ENCODE results near the gene DST. TPM values are rescaled to one million over a fixed set of nuclear protein-coding genes. Genes with fewer than 3 reads are reported as not detected.

DST gene
- polyA plus RNA-seq, 3 donors = 1.1 to 7.4 (median 3.2) TPM

DNA sequence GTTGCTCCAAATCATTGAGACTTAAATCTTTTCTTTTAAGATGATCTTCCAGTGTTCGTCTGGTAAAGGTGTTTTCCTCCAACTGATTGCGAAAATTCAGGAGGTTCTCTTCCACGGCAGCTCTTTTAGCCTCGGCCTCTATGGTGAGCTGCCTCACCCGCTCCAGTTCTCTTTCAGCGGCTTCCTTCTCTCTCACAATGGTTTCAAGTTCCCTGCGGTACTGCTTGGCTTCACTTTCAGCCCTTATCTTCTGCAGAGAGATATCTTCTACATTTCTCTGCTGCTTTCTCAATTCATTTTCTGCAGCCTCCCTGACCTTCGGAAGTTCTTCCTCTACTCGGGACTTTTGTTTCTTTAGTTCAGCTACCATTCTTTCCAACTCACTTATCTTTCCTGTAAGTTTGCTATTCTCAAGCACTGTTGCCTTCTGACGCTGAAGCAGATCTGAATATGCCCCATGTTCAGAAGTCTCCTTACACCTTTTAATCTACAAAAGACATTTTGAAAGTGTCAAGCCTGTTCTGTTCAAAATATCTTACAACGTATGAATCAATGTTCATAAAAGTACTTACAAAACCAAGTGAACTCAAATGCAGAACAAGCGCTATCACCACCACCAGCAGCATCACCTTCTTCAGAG lies 22.3 kb downstream of the DST start:
- Mint-ChIP-seq H3K27me3 (ENCODE audit: low read depth in 3 of 3) (no peaks in the 10 kb centered on the region), H3K27ac (no peak overlapping the region)
- intact Hi-C loops (cut with micrococcal nuclease) = no loop called here

DNA sequence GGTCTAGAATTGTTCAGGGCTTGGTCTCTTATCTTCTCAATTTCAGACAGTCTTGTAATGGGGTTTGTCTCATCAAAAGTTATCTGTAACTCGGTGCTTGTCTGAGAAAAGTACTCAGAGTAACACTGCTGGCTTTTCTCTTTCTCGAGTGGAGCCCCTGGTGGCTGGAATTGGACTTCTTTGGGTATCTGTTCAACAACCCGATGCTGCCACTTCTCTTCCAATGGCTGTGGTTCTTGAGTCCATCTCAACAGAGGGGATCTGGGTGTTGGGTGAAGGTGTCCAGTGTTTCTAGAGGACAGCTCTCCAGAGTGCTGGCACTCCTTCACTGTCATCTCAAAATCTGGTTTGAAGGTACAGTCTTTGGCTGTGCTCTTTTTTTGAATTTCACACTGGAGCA lies 24.6 kb downstream of the DST start:
- Mint-ChIP-seq H3K4me3 (no peak overlapping the region), H3K4me1 (no peaks in the 10 kb centered on the region), H3K27ac (no peak overlapping the region), H3K27me3 (ENCODE audit: low read depth in 3 of 3) (no peaks in the 10 kb centered on the region), H3K36me3 (no peaks in the 10 kb centered on the region), H3K9me3 (peaks cover 0 to 4% (median 0%) of the 10 kb centered on the region in 7 donors)
- H3K4me2 ChIP-seq (replicated peaks; ENCODE audit: extremely low read depth, low read length, poor library complexity, severe bottlenecking) = no peak overlapping the region
- no peak overlapping the region for H3K27ac ChIP-seq (ENCODE audit: low read depth in 1 of 2, low read length in 2 of 2)
- intact Hi-C loops (cut with micrococcal nuclease) = no loop called here
- no peaks in the 10 kb centered on the region for H4K20me1 ChIP-seq (ENCODE audit: insufficient read depth, low read length)
- TF ChIP-seq, protein P1, sequence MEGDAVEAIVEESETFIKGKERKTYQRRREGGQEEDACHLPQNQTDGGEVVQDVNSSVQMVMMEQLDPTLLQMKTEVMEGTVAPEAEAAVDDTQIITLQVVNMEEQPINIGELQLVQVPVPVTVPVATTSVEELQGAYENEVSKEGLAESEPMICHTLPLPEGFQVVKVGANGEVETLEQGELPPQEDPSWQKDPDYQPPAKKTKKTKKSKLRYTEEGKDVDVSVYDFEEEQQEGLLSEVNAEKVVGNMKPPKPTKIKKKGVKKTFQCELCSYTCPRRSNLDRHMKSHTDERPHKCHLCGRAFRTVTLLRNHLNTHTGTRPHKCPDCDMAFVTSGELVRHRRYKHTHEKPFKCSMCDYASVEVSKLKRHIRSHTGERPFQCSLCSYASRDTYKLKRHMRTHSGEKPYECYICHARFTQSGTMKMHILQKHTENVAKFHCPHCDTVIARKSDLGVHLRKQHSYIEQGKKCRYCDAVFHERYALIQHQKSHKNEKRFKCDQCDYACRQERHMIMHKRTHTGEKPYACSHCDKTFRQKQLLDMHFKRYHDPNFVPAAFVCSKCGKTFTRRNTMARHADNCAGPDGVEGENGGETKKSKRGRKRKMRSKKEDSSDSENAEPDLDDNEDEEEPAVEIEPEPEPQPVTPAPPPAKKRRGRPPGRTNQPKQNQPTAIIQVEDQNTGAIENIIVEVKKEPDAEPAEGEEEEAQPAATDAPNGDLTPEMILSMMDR (IDR thresholded peaks at IDR 0.05) = peak; percentile 11
- H3K79me2 ChIP-seq (ENCODE audit: insufficient read depth, low read length) = no peaks in the 10 kb centered on the region
- peaks cover 0 to 3% of the 10 kb centered on the region in 2 donors for H3K36me3 ChIP-seq (replicated peaks in 1 of 2; ENCODE audit: control insufficient read depth in 1 of 2, insufficient read depth in 2 of 2, low read length in 2 of 2)
- H3K9me3 ChIP-seq (replicated peaks in 1 of 2; ENCODE audit: control insufficient read depth in 1 of 2, insufficient read depth in 1 of 2, low read length in 2 of 2) = no peaks in the 10 kb centered on the region
- H2AFZ ChIP-seq (ENCODE audit: insufficient read depth, low read depth, low read length, poor library complexity, severe bottlenecking) = no peak overlapping the region
- DNase-seq = no peak
- H3K27me3 ChIP-seq (ENCODE audit: control insufficient read depth in 2 of 2, insufficient read depth in 2 of 2, low read length in 2 of 2) = no peaks in the 10 kb centered on the region
- H3K9ac ChIP-seq (ENCODE audit: insufficient read depth, low read length, poor library complexity, severe bottlenecking) = no peak overlapping the region
- 94% methylated on average over 3 of the region's 3 CpGs for WGBS (ENCODE audit: insufficient coverage)
- H3K4me3 ChIP-seq (replicated peaks in 1 of 3; ENCODE audit: low read depth in 2 of 3, low read length in 3 of 3) = no peak overlapping the region
- H3K4me1 ChIP-seq (ENCODE audit: control insufficient read depth in 1 of 2, insufficient read depth in 2 of 2, low read length in 2 of 2) = no peaks in the 10 kb centered on the region

More for the DNA sequence above, 22.3 kb downstream of the DST start:
- Histone ChIP-seq H2AFZ (ENCODE audit: insufficient read depth, low read depth, low read length, poor library complexity, severe bottlenecking) (no peak overlapping the region), H4K20me1 (ENCODE audit: insufficient read depth, low read length) (no peaks in the 10 kb centered on the region), H3K9ac (ENCODE audit: insufficient read depth, low read length, poor library complexity, severe bottlenecking) (no peak overlapping the region), H3K4me1 (ENCODE audit: control insufficient read depth in 1 of 2, insufficient read depth in 2 of 2, low read length in 2 of 2) (no peaks in the 10 kb centered on the region), H3K27me3 (ENCODE audit: control insufficient read depth in 2 of 2, insufficient read depth in 2 of 2, low read length in 2 of 2) (no peaks in the 10 kb centered on the region), H3K27ac (ENCODE audit: low read depth in 1 of 2, low read length in 2 of 2) (no peak overlapping the region), H3K9me3 (replicated peaks in 1 of 2; ENCODE audit: control insufficient read depth in 1 of 2, insufficient read depth in 1 of 2, low read length in 2 of 2) (no peaks in the 10 kb centered on the region), H3K36me3 (replicated peaks in 1 of 2; ENCODE audit: control insufficient read depth in 1 of 2, insufficient read depth in 2 of 2, low read length in 2 of 2) (peaks cover 6 to 10% of the 10 kb centered on the region in 2 donors), H3K4me2 (replicated peaks; ENCODE audit: extremely low read depth, low read length, poor library complexity, severe bottlenecking) (no peak overlapping the region), H3K4me3 (replicated peaks in 1 of 3; ENCODE audit: low read depth in 2 of 3, low read length in 3 of 3) (no peak overlapping the region), H3K79me2 (ENCODE audit: insufficient read depth, low read length) (no peaks in the 10 kb centered on the region)
- Mint-ChIP-seq H3K4me3 (no peak overlapping the region), H3K9me3 (peaks cover 0 to 4% (median 0%) of the 10 kb centered on the region in 7 donors), H3K36me3 (peaks cover 3 to 7% of the 10 kb centered on the region in 2 donors), H3K4me1 (no peaks in the 10 kb centered on the region)
- WGBS (ENCODE audit: insufficient coverage) = 79% methylated on average over 10 of the region's 12 CpGs
- DNase-seq = no peak
- TF ChIP-seq, protein P1 (IDR thresholded peaks at IDR 0.05) = no peak

Measured in CD14-positive monocyte (primary cell).